Ramos (cell line): Measurements from ENCODE around the gene CSF3R.

Source experiments
- in situ Hi-C: fragments of 300-500 bp; cut with MboI; formaldehyde crosslinking; loops from one replicate; pipeline ENCODE4 v1.14.3; 2022; ENCODE audit warnings: low sequenced_read_pairs; ENCODE audit not compliant: unreplicated experiment

CSF3R gene

GRCh38 chr1:36482724-36483388 lies at the start of gene CSF3R:
CSF3R (minus strand) TSS chr1:36482913; CDS start chr1:36479496, 3,417 bp downstream.
- in situ Hi-C loops: no loop called here

GRCh38 chr1:36531833-36532232 lies 49.1 kb upstream of the CSF3R start:
- in situ Hi-C loops: no loop called here

GRCh38 chr1:36530791-36531190 lies 48.1 kb upstream of the CSF3R start:
- in situ Hi-C loops: no loop called here

- in situ Hi-C loops: no loop called here
These were observed 47.5 kb upstream of the CSF3R start for GRCh38 chr1:36530261-36530660.

GRCh38 chr1:36529769-36530260 lies 47.1 kb upstream of the CSF3R start:
- in situ Hi-C loops: no loop called here

- in situ Hi-C loops: no loop called here
These were observed 45.9 kb upstream of the CSF3R start for GRCh38 chr1:36528361-36529349.

- in situ Hi-C loops: no loop called here
These were observed 42.5 kb upstream of the CSF3R start for GRCh38 chr1:36525166-36525565.

GRCh38 chr1:36524359-36525062 lies 41.8 kb upstream of the CSF3R start:
- in situ Hi-C loops: no loop called here

- in situ Hi-C loops: no loop called here
These were observed 41.1 kb upstream of the CSF3R start for GRCh38 chr1:36523850-36524249.

- in situ Hi-C loops: no loop called here
These were observed 40.5 kb upstream of the CSF3R start for GRCh38 chr1:36523230-36523495.

GRCh38 chr1:36522461-36523229 lies 39.9 kb upstream of the CSF3R start:
- in situ Hi-C loops: no loop called here

GRCh38 chr1:36522021-36522420 lies 39.3 kb upstream of the CSF3R start:
- in situ Hi-C loops: no loop called here

- in situ Hi-C loops: no loop called here
These were observed 38.2 kb upstream of the CSF3R start for GRCh38 chr1:36520771-36521420.

- in situ Hi-C loops: no loop called here
These were observed 37.3 kb upstream of the CSF3R start for GRCh38 chr1:36520056-36520455.

- in situ Hi-C loops: no loop called here
These were observed 34.5 kb upstream of the CSF3R start for GRCh38 chr1:36517011-36517771.

- in situ Hi-C loops: no loop called here
These were observed 33.8 kb upstream of the CSF3R start for GRCh38 chr1:36516372-36517010.

- in situ Hi-C loops: no loop called here
These were observed 32.8 kb upstream of the CSF3R start for GRCh38 chr1:36515315-36516138.

GRCh38 chr1:36514501-36514900 lies 31.8 kb upstream of the CSF3R start:
- in situ Hi-C loops: no loop called here
